Vagina (tissue), 2 donors: ENCODE results near the gene TCF4.

ENCODE experiments used
- CTCF ChIP-seq, 3 experiments: fragments of 450-650 bp in 2 of 3; fragments of 200-600 bp in 1 of 3; sonication (generic) in 1 of 3; IDR thresholded peaks; one replicate each; pipeline ENCODE4 v1.5.1; 2017 to 2019; ENCODE audit warnings: antibody characterized with exemption in 3 of 3, mild to moderate bottlenecking in 2 of 3, moderate library complexity in 2 of 3
- POLR2A ChIP-seq, 2 donors: fragments of 450-650 bp; IDR thresholded peaks; one replicate each; pipeline ENCODE4 v1.6.1; 2017; ENCODE audit warnings: antibody characterized with exemption in 2 of 2, mild to moderate bottlenecking in 2 of 2, moderate library complexity in 2 of 2
- POLR2AphosphoS5 ChIP-seq, 2 donors: sonication (generic); formaldehyde crosslinking; IDR thresholded peaks; one replicate each; pipeline ENCODE4 v1.9.0; 2017; ENCODE audit warnings: antibody characterized with exemption in 2 of 2, mild to moderate bottlenecking in 2 of 2, low read depth in 1 of 2; ENCODE audit not compliant: insufficient read depth in 1 of 2

DNA sequence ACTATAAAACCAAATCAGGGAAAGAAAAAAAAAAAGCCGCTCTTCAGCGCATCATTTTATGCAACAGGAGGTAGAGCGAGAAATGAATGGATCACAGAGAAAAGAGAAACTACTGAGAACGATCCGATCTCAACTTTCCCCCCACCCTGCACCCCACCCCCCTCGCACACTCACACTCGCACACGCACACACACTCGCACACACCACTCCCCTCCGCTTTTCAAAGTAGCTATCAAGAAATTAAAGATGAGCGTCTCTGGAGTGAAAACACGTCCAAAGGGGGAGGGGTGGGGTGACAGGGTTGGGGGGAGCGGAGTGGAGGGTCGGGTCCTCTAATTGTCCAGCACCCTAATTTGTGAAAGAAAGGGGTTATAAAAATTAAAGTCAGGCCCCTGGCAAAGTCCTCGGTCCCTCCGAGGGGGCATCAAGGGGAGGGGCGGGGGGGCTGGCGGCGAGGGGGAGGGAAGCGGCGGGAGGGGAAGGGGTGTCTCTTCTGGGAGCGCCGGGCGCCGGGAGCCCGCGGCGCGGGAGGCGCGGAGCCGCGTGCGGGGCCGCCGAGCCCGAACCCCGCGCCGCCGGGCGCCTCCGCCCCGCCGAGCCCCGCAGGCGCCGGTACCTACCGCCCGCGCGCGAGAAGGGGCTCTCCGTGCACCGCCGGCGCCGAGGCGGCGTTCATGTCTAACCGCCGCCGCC lies 428 bp downstream of the TCF4 start:
- TF ChIP-seq CTCF (IDR thresholded peaks at IDR 0.05), result no peak
- no peak for TF ChIP-seq POLR2AphosphoS5 (IDR thresholded peaks at IDR 0.05; ENCODE audit: insufficient read depth in 1 of 2, low read depth in 1 of 2)
- no peak for TF ChIP-seq POLR2A (IDR thresholded peaks at IDR 0.05)
